ENCODE data around the gene HOXB6. TPM values are rescaled to one million over a fixed set of nuclear protein-coding genes. Genes with fewer than 3 reads are reported as not detected.

The HOXB6 gene
- total RNA-seq, 4 donors from 2014 or later = 0.66 to 5.1 (median 2.9) TPM

GRCh38 chr17:48589831-48590606 is 14.8 kb downstream of the HOXB6 start, which contains the start of gene HOXB3:
Gene HOXB3 (minus strand): TSS chr17:48590241. CDS start chr17:48552474, 37,767 bp downstream.
- H3K4me1 ChIP-seq = peaks cover 0 to 50% (median 11%) of the 10 kb centered on the region in 4 donors
- no peaks in the 10 kb centered on the region for H3K9me3 ChIP-seq
- no peak within 1 kb of the TSS for H3K27ac ChIP-seq
- no peak within 1 kb of the TSS for H3K4me3 ChIP-seq
- TF ChIP-seq EP300 (IDR thresholded peaks at IDR 0.05) (no peak), POLR2A (IDR thresholded peaks at IDR 0.05) (no peak)
- TF ChIP-seq, protein P1, sequence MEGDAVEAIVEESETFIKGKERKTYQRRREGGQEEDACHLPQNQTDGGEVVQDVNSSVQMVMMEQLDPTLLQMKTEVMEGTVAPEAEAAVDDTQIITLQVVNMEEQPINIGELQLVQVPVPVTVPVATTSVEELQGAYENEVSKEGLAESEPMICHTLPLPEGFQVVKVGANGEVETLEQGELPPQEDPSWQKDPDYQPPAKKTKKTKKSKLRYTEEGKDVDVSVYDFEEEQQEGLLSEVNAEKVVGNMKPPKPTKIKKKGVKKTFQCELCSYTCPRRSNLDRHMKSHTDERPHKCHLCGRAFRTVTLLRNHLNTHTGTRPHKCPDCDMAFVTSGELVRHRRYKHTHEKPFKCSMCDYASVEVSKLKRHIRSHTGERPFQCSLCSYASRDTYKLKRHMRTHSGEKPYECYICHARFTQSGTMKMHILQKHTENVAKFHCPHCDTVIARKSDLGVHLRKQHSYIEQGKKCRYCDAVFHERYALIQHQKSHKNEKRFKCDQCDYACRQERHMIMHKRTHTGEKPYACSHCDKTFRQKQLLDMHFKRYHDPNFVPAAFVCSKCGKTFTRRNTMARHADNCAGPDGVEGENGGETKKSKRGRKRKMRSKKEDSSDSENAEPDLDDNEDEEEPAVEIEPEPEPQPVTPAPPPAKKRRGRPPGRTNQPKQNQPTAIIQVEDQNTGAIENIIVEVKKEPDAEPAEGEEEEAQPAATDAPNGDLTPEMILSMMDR (IDR thresholded peaks at IDR 0.05) = no peak
- peaks cover 0 to 100% of the 10 kb centered on the region in 2 donors for H3K27me3 ChIP-seq
- 60 to 71% methylated on average over 22 to 23 of the region's 23 CpGs for WGBS, 2 donors
- DNase-seq (ENCODE audit: low spot score in 2 of 2) = no peak
- H3K36me3 ChIP-seq = no peaks in the 10 kb centered on the region

DNA sequence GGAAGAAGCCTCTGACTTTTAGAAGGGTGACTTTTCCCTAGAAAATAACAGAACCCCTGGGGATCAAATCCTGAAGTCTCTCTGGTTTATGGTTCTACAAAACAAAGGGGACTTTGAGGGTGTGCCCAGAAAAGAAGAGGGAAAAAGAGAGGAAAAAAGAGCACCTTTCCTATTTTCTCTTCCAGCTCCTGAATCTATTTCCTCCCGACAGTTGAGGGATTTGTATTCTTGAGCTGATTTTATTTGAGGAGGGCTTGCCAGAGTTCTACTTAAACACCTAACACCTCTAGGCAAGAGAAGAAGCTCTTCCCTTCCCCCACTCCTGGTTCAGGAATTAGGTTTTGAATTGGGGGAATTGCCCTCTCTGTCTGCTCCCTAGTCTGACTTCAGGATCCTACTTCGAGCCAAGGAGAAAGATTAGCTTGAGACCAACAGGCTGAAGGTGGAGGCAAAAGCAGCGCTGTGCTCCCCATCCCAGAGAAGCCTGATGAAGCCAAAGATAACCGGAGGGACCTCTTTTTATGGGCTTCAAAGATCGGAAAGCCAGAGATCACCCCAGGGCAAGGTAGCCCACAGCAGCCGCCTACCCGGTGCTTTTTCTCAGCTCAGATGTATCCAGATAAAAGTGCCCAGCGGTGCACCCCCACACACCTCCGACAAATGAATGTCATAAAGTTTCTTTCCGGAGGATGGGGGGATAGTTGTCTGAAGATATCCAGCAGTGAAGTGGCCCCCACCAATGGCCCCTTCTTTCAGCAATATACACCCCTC is 15.5 kb downstream of the HOXB6 start:
- no peak overlapping the region for H3K4me3 ChIP-seq
- TF ChIP-seq, protein P1 (IDR thresholded peaks at IDR 0.05) = no peak
- TF ChIP-seq POLR2A (IDR thresholded peaks at IDR 0.05) (no peak), EP300 (IDR thresholded peaks at IDR 0.05) (no peak)
- H3K4me1 ChIP-seq = peaks cover 0 to 57% (median 13%) of the 10 kb centered on the region in 4 donors
- no peaks in the 10 kb centered on the region for H3K36me3 ChIP-seq
- no peak for DNase-seq (ENCODE audit: low spot score in 2 of 2)
- H3K27me3 ChIP-seq = peaks cover 0 to 100% of the 10 kb centered on the region in 2 donors
- no peaks in the 10 kb centered on the region for H3K9me3 ChIP-seq
- H3K27ac ChIP-seq = no peak overlapping the region
- 57 to 59% methylated on average over 10 of the region's 10 CpGs for WGBS, 2 donors

- H3K27ac ChIP-seq = no peak overlapping the region
- no peak for DNase-seq (ENCODE audit: low spot score in 2 of 2)
- 30 to 38% methylated on average over 2 of the region's 2 CpGs for WGBS, 2 donors
- peaks cover 0 to 51% (median 11%) of the 10 kb centered on the region in 4 donors for H3K4me1 ChIP-seq
- no peak overlapping the region for H3K4me3 ChIP-seq
- peaks cover 0 to 100% of the 10 kb centered on the region in 2 donors for H3K27me3 ChIP-seq
- no peaks in the 10 kb centered on the region for H3K36me3 ChIP-seq
- TF ChIP-seq EP300 (IDR thresholded peaks at IDR 0.05) = no peak
- TF ChIP-seq POLR2A (IDR thresholded peaks at IDR 0.05) = no peak
- TF ChIP-seq, protein P1 (IDR thresholded peaks at IDR 0.05) = no peak
- no peaks in the 10 kb centered on the region for H3K9me3 ChIP-seq
Observed at GRCh38 chr17:48588528-48588927, 16.3 kb downstream of the HOXB6 start.

GRCh38 chr17:48588074-48588415 is 16.7 kb downstream of the HOXB6 start:
- no peak overlapping the region for H3K4me3 ChIP-seq
- peak overlapping the region in 2 of 4 donors; percentile 15 to 38 for H3K27ac ChIP-seq
- TF ChIP-seq EP300 (IDR thresholded peaks at IDR 0.05) = no peak
- TF ChIP-seq POLR2A (IDR thresholded peaks at IDR 0.05) = no peak
- TF ChIP-seq, protein P1 (IDR thresholded peaks at IDR 0.05) = no peak
- H3K36me3 ChIP-seq = no peaks in the 10 kb centered on the region
- no peak for DNase-seq (ENCODE audit: low spot score in 2 of 2)
- peaks cover 0 to 47% (median 9%) of the 10 kb centered on the region in 4 donors for H3K4me1 ChIP-seq
- 44 to 69% methylated on average over 2 of the region's 2 CpGs for WGBS, 2 donors
- H3K27me3 ChIP-seq = peaks cover 0 to 100% of the 10 kb centered on the region in 2 donors
- H3K9me3 ChIP-seq = no peaks in the 10 kb centered on the region
